Kidney capillary endothelial cell (primary cell): ENCODE measurements around the gene ARPC5L.

Source experiments
- DNase-seq: peaks from one replicate; pipeline ENCODE4 v3.0.0-alpha.2; 2018; ENCODE audit warnings: low spot score

The ARPC5L gene

GRCh38 chr9:124868511-124869465, 6.9 kb downstream of the ARPC5L start:
- DNase-seq, result peak; percentile 87

- DNase-seq, result no peak
Observed at GRCh38 chr9:124869466-124869985, 7.6 kb downstream of the ARPC5L start.

- peak; percentile 86 for DNase-seq
Observed at GRCh38 chr9:124869986-124870560, 8.1 kb downstream of the ARPC5L start.

GRCh38 chr9:124870723-124871122, 8.8 kb downstream of the ARPC5L start:
- no peak for DNase-seq

GRCh38 chr9:124871156-124871561, 9.2 kb downstream of the ARPC5L start:
- DNase-seq, result no peak

- DNase-seq, result no peak
Observed at GRCh38 chr9:124873664-124874063, 11.7 kb downstream of the ARPC5L start.

GRCh38 chr9:124875501-124875900, 13.6 kb downstream of the ARPC5L start:
- no peak for DNase-seq

- DNase-seq, result no peak
Observed at GRCh38 chr9:124877021-124877782, 15.3 kb downstream of the ARPC5L start.

GRCh38 chr9:124878021-124878420, 16.1 kb downstream of the ARPC5L start:
- DNase-seq, result no peak

- no peak for DNase-seq
Observed at GRCh38 chr9:124878518-124878917, 16.6 kb downstream of the ARPC5L start.

GRCh38 chr9:124879226-124879625, 17.3 kb downstream of the ARPC5L start:
- DNase-seq, result no peak

- no peak for DNase-seq
Observed at GRCh38 chr9:124880501-124880900, 18.6 kb downstream of the ARPC5L start.

GRCh38 chr9:124881138-124881743, 19.3 kb downstream of the ARPC5L start:
- DNase-seq, result no peak

GRCh38 chr9:124882231-124882630, 20.3 kb downstream of the ARPC5L start:
- DNase-seq, result no peak

GRCh38 chr9:124884376-124884775, 22.4 kb downstream of the ARPC5L start:
- no peak for DNase-seq

GRCh38 chr9:124885551-124885950, 23.6 kb downstream of the ARPC5L start:
- DNase-seq, result no peak

GRCh38 chr9:124886461-124886860, 24.5 kb downstream of the ARPC5L start:
- DNase-seq, result no peak

- DNase-seq, result no peak
Observed at GRCh38 chr9:124886866-124887492, 25.0 kb downstream of the ARPC5L start.

- DNase-seq, result no peak
Observed at GRCh38 chr9:124887832-124888231, 25.9 kb downstream of the ARPC5L start.

- no peak for DNase-seq
Observed at GRCh38 chr9:124889006-124889405, 27.1 kb downstream of the ARPC5L start.

GRCh38 chr9:124890179-124890578, 28.2 kb downstream of the ARPC5L start:
- DNase-seq, result no peak
